GM19324 (cell line): ENCODE measurements around the gene TOMM7.
"Not testable (repeated sequence)": the region's sequence is repeated elsewhere in the genome, so short reads cannot be mapped to it uniquely, and the experiment has no call there.

Source experiments
- ATAC-seq: cut with Tn5 transposase; IDR thresholded peaks from one replicate; pipeline ENCODE4 v1.9.1; 2021; ENCODE audit warnings: mild to moderate bottlenecking, moderate library complexity; ENCODE audit not compliant: unreplicated experiment, low FRiP score

The TOMM7 gene

DNA sequence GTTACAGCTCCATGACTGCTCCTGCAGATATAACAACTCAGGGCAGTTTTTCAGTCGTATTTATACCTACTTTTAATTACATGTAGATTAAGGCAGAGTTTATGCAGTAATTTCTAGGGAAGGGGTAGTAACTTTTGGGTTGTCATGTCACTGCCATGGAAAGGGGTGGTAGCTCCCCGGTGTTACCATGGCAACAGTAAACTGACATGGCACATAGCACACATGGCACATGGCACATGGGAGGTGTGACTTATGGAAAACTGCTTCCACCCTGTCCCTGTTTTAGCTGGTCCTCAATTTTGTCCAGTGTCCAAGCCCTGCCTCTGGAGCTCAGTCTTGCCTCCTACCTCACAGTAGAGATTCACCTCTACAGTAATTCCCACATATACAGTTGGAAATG, 3.9 kb upstream of the TOMM7 start:
- no peak for ATAC-seq

DNA sequence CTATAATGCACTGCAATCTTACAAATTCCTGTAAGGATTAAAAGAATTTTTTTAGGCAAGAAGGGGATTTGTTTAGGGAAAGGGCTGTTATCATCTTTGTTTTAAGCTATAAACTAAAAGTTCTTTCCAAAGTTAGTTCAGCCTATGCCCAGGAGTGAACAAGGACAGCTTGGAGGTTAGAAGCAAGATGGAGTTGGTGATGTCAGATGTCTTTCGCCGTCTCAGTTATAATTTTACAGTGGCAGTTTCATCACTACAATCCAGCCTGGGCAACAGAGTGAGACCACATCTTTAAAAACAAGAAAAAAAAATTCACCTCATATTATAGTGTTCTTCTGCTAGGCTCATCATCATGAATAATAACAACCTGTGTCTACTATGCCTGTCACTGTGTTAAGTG, 2.1 kb upstream of the TOMM7 start:
- no peak for ATAC-seq

DNA sequence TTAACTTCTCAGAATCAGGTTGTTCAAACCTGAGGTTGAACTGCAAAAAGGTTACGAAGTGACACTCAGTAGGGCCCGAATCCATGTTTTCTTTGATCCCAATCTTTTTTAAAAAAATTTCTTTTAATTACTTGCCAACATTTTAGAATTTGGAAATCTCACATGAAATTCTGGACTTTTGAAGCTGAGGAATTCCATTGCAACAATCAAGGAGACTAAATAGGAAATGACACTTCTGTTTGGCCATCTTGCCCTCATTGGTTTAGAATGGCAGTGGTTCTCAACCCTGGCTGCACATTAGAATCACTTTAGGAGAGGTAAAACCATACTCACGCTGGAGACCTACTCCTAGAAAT, 471 bp upstream of the TOMM7 start:
- no peak for ATAC-seq

DNA sequence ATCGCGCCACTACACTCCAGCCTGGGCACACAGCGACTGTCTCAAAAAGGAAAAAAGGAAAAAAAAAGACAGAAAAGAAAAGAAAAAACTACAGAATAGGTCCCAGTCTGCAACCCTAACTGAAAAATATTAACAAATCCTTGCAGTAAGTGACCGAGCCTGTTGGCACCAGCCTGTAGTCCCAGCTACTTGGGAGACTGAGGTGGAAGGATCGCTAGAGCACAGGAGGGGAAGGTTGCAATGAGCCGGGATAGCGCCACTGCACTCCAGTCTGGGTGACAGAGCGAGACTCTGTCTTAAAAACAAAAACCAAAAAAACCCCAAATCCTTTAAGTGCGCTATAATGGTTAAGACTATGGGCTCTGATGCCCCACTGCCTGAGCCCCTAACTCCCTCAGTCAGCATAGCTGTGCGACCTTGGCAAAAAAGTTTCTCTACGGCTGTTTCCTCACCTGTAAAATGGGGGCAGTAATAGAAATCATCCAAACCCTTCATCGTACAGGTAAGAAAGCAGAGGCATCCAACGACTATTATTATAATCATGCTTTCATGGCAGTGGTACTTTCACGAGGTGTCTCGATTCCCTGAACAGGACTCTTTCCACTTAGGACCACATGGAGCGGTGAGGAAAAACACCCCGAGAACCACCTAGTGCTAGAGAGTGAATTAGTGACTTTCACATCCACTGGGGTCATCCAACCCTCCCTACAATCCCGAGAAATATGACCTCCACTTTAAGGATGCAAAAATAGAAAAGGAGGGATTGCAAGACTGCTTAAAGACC, 755 bp downstream of the TOMM7 start:
- no peak for ATAC-seq

DNA sequence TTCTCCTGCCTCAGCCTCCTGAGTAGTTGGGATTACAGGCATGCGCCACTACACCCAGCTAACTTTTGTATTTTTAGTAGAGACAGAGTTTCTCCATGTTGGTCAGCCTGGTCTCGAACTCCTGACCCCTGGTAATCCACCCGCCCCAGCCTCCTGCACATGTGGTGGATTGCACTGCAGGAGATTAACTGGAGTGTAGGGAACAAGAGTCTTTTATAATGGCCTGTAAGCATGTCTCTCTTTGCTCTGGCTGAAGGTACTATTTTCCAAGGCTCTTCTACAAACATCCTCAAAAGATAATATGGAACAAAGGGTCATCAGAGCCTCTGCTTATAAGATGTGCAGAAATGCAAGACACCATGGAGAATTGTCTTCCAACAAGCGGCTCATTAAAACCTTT, 3.2 kb downstream of the TOMM7 start:
- ATAC-seq: no peak

DNA sequence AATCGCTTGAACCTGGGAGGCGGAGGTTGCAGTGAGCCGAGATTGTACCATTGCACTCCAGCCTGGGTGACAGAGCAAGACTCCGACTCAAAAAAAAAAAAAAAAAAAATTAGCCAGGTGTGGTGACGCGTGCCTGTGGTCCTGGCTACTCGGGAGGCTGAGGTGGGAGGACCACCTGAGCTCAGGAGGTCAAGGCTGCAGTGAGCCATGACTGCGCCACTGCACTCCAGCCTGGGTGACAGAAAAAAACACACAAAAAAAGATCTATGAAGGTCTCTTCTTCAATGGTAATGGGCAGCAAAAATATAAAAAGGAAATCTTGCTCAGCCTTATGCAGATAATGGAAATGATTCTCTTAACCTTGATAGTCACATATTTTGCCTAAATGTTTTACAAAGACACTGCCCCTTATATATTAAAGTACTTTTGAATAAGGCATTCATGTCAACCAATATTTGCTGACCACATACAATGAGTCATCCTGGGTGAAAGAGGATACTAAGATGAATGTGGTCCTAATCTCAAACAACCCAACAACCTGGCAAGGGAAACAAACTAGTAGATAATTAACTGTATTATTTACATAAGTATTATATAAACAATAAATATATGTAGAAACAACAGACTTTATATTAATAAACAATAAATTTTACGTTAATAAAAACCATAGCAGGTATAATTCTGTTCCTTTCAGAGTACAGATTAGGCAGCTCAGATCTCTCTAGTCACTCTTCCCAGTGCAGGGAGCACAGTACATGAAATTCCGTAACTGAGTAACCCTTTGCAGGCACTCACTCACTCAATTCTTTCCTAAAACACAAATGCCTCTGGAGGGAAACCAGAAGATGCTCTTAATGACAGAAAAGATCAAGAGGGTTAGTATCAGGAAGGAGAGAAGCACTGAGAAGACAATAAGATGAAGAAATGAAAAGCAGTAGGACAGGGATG, 8.1 kb downstream of the TOMM7 start:
- no peak for ATAC-seq

DNA sequence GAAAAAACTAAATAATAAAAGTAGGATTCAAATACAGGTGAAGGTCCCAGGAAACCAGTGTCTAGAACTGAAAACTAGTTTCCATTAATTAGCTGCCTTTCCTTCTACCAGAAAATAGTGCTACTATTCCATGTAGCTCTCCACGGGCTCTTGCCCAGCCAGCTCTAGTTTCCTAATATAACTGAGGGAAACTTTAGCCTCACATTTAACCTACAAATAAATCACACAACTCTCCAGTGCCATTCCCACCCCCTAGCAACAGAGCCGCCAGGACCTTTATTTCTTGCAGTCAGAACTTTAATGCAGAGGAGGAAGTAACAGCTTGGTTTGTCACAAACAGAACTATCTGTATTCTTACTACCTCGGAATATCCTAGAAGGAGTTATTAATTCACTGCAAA, 10.3 kb downstream of the TOMM7 start:
- no peak for ATAC-seq

DNA sequence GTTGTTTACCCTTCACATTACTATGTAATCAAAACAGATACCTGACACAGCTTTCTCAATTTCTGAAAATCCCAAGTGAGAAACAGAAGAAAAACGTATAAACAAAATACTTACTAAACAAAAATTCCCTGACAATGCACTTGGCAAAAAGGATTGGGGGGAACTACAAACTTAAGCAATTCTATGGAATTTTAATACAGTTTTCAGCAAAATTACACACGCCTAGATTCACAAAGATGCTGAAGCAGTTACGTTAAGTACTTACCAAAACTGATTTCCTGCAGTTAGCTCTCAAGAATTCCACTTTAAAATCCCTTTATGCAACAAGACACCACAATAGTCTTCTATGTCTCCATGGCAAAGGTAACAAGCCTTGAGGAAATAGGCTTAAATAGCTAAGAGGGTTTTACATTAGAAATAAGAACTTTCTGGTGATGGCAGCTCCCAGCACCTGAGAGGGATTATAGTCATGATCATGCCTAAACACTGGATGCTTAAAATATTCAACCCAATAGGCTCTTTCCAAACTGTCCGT, 10.8 kb downstream of the TOMM7 start:
- ATAC-seq: no peak

DNA sequence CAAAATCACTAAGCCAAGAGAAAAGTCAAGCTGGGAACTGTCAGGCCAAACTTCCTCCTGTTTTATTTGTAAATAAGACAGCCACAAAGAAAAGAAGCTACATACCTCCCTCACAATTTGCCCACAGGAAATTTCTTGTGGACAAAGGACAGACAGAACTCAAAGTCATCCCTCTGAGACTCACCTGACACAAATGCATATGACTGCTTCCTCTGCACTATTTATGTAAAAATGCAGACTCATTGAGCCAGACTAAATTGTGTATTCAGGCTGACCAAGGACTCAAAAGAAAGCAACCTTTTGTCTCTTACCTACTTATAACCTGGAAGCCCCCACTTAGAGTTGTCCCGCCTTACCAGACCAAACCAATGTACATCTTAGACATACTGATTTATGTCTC, 11.8 kb downstream of the TOMM7 start:
- no peak for ATAC-seq

DNA sequence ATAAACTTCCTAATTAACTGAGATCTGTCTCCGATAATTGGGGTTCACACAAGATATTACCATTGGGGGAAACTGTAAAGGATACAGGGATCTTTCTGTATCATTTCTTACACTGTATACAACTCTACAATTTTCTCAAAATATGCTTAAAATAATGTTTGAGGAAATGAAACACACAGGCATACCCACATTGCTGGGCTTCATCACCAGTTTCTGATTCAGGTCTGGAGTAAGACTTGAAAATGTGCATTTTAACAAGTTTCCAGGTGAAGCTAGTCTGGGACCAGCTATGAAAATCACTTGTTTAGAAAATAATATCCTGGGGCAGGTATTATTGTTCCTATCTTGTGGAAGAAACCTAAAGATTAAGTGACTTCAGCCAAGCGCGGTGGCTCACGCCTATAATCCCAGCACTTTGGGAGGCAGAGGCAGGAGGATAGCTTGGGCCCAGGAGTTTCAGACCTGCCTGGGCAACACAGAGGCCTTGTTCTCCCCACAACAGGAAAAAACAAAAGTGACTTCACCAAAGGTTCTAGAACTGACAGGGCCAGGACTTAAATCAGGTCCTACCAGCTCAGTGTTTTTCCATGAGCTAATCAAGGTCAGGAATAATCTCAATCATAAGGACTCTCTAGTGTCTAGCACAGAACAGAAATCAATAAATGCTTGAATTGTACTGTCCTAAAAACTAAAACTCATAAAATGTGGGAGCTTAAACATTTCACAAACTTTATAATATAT, 12.6 kb downstream of the TOMM7 start:
- ATAC-seq: no peak

DNA sequence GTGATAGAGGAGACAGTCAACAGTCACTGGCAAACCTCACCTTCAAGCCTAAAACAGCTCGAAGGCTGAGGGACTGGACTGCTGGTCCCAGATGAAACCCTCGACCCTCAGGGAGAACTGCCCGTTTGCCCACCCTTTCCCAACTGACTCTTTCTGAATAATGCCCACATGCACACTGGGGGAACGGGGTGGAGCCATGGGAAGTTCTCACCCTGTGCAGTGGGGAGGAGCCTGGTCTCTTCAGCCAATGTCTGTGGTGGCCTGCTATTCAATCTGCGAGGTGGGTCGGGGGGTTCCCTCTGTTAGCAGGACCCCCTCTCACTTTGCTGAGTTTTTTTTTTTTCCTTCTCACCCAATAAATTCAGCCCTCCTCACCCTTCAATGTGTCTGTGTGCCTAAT, 14.5 kb downstream of the TOMM7 start:
- ATAC-seq: no peak

DNA sequence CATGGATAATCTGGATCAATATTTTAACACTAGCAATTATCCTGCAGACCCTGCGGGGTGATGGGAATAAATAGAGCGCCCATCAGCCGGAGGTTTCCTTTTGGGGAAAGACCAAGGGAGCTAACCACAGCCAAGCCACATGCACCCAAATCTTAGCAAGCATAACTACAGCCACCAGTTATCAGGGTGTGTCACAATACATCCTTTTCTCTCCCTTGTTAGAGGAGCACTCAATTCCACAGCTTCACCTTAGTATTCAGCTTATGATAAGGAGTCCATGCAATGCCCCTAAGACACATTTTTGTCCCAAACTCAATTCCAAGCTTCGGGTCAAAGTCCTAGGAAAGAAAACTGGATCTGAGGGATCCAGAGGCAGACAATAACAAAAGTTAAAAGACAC, 15.9 kb downstream of the TOMM7 start:
- ATAC-seq: no peak

DNA sequence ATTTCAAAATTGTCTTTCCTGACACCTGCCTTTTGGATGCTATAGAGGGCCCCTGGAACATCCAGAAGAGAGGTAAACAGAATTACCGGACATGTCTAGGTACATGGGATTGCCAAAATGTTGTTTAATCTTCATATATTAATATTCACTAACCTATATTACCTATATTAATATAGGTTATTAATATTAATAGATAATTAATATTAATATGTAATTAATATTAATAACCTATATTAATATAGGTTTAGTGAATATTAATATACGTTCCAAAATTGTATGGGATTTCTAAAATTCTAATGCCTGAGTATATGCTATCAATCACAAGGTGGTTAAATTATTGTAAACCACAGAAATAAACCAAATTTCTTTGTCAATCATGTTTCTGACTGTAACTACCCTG, 17.4 kb downstream of the TOMM7 start:
- no peak for ATAC-seq

DNA sequence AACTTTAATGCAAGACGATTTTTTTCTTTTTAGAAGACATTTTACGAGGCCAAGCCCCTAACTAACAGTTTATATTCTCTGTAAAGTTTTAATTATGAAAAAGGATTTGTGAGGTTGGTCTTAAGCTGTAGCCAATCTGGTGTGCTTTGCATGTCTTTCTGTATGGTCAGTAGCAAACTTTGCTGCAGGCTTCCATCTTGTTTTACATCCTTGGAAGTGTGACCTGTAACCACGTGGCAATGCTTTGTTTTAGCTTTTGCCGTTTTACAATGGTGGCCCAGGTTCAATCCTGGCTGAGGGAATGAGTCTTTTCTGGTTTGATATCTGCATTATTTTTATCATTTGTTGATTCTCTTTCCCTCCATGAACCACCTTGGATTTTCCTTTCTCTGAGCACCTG, 19.8 kb downstream of the TOMM7 start:
- not testable (repeated sequence) for ATAC-seq

DNA sequence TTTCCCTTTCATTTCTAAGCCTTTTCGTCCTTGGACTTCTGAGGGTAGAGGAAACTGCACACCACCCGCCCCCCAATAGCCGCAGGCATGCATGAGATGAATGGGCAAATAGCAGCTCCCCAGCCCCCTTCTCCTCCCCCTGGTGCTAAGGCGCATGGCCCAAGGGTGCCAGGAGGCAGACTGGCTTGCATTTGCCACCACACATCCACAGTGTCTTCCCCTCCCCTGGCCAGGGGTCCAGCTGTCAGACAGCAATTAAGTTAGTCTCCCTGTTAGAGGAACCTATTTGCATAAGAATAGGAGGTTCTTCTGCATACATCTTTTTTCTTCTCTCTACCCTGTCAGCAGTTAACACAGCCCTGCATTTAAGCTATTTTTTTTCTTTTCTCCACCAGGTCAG, 20.2 kb downstream of the TOMM7 start:
- ATAC-seq: no peak

DNA sequence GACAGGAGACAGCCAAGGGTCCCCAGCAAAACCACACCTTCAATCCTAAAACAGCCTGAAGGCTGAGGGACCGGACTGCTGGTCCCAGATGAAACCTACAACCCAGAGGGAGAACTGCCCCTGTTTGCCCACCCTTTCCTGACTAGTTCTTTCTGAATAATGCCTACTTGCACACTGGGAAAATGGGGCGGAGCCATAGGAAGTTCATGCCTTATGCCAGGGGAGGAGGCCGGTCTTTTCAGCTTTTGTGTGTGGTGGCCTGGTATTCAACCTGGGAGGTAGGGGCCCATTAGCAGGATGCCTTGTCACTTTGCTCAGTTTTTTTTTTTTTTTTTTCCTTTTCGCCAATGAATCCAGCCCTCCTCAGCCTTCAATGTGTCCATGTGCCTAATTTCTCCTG, 20.7 kb downstream of the TOMM7 start:
- ATAC-seq: no peak

DNA sequence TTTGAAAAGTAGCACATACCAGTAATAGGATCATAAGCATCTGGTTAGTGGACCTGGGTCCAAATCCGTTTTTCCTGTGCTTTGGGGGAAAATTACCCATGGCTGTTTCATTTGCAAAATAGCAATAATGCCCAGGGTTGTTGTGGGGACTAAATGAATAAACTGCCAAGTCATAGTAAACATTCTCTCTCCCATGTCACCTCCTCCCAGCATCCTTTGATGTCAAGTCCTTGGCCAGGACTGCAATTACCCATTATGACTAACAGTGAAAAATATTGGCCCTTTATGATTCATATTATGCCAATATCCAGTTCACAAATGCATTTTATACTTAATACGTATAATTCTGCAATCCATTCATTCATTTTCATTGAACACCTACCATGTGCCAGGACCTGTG, 23.0 kb downstream of the TOMM7 start:
- no peak for ATAC-seq

DNA sequence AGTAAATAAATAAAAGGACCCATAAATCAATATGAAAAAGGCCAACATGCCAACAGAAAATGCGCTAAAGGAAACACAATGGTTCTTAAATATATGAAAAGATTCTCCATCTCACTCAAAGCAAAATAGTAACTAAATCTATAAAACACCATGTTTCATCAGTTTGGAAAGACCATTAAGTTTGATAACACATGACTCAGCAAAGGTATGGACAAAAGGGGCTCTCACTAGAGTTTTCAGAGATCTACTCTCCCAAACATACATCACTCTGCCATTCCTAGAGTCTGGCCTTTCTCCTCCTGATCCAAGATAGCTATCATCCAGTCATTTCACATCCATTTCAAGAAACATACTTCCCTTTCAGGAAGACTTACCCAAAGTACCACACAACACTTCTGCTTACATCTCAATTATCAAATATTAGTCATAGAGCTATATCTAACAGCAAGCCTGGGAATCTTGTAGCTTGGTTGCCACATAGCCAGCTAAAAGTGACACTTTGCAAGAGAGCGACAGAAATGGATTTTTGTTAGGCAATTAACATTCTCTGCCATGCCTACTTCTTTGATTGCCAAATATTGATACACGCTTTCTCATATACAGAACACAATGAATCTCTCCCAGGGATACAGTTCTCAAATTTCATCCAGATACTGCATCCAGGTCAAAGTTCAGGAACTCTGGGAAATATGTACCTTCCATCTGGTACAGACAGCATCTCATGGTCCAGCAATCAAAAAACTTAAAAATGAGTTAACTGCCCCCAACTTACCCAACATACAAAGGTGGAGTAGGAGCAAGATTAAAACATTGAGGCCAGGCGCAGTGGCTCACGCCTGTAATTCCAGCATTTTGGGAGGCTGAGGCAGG, 28.8 kb downstream of the TOMM7 start:
- no peak for ATAC-seq

DNA sequence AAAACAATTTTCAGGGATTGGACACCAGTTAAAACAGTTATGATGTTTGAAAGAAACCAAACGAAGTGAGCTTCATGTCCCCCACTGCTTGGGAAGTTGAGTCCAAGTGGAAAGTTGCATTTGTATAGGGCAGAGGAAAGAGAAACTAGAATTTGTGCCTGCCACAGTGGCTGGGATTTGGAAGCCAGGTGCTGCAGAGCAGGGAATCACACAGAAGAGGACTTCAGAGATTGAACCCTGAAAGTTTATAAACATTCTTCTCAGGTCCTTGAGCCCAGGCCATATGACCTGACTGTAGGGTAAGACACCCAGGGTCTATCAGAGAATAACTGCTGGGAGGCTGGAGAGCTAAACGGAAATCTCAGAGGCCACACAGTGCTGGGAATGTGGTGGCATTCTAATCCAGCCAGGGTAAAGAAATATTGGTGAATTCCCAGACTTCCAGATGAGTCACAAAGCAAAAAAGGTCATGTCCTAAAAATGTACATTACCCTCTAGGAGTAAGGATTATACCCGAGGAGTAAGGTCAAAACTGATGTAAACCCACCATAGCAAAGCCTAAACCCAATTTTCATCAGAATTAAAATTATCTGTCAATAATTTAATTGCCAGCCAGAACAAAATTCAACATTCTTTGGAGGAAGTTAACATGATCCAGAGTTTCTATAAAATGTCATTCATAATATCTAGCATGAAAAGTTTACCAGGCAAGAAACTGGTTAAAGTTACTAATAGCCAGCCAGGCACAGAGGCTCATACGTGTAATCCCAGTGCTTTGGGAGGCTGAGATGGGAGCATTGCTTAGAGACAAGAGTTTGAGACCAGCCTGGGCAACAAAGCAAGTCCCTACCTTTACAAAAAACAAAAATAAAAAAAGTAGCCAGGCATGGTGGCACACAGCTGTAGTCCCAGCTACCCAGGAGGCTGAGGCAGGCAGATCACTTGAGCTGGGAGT, 31.2 kb downstream of the TOMM7 start:
- ATAC-seq: no peak
